ENCODE results near the gene ATP9B. TPM values are rescaled to one million over a fixed set of nuclear protein-coding genes. Genes with fewer than 3 reads are reported as not detected.

ATP9B gene
- total RNA-seq (2021; ENCODE audit: unreplicated experiment) (17.8 TPM), Bru-seq, nascent RNA (percentile 73 among the genes with signal in this experiment), BruChase-seq, experiment 1, labeled RNA remaining after a 6-hour chase (percentile 57 among the genes with signal in this experiment), BruChase-seq, experiment 2, labeled RNA remaining after a 2-hour chase (percentile 61 among the genes with signal in this experiment)
- 6.5 and 10.2 TPM in 2 replicates for polyA plus RNA-seq (2012)
- long read RNA-seq, full-length matches to known transcripts: 9 of 19 reads
- long read RNA-seq, partial matches to known transcripts: 3 of 19 reads
- long read RNA-seq, other reads (novel, unspliced or antisense): 7 of 19 reads

GRCh38 chr18:79068937-79069716 lies at the start of gene ATP9B:
ATP9B (plus strand) TSS chr18:79069394; CDS start chr18:79069411, 17 bp downstream.
- Histone ChIP-seq H3K27me3 (ENCODE audit: insufficient read depth, low read length) (no peaks in the 10 kb centered on the region), H2AFZ (ENCODE audit: low read depth, low read length, poor library complexity, severe bottlenecking) (peak within 1 kb of the TSS; percentile 78), H3K36me3 (ENCODE audit: control insufficient read depth in 1 of 2, insufficient read depth in 2 of 2, low read length in 2 of 2) (no peaks in the 10 kb centered on the region), H3K79me2 (ENCODE audit: insufficient read depth, low read length) (peaks cover 34% of the 10 kb centered on the region), H3K4me1 (ENCODE audit: control insufficient read depth in 1 of 2, insufficient read depth in 2 of 2, low read length in 2 of 2) (peaks cover 0 to 15% of the 10 kb centered on the region in 2 experiments; a peak in 3 of 4 replicates), H3K27ac (ENCODE audit: low read depth, low read length) (peak within 1 kb of the TSS; percentile 85), H3K4me2 (ENCODE audit: low read length) (peak within 1 kb of the TSS; percentile 80), H3K9me3 (ENCODE audit: control insufficient read depth in 1 of 2, insufficient read depth in 1 of 2, low read depth in 1 of 2, low read length in 2 of 2) (peaks cover 0 to 8% of the 10 kb centered on the region in 2 experiments; a peak in 1 of 4 replicates), H4K20me1 (ENCODE audit: insufficient read depth) (no peaks in the 10 kb centered on the region), H3K9ac (ENCODE audit: low read length) (peak within 1 kb of the TSS; percentile 84), H3K9me2 (ENCODE audit: insufficient read depth) (no peaks in the 10 kb centered on the region), H3K4me3 (replicated peaks in 1 of 2; ENCODE audit: low read depth in 1 of 2, low read length in 2 of 2) (peak within 1 kb of the TSS; percentile 73 to 82)
- intact Hi-C loops (cut with micrococcal nuclease): loop anchor here (1.0 kb wide), 1 partner anchor 177 kb away; no protein-coding TSS in a partner anchor
- POLR2A ChIA-PET: no interaction called here
- CTCF ChIA-PET: no interaction called here
- ATAC-seq (peak; percentile 92), DNase-seq (ENCODE audit: low read depth, low spot score) (peak; percentile 87)
- BruUV-seq (replicated peaks): no TSS peak
- RAD21 ChIA-PET (ENCODE audit: low non-redundant PET in 1 of 2, low total read pairs in 2 of 2, uncharacterized antibody in 2 of 2, unreplicated experiment in 2 of 2): no interaction called here
- TF ChIP-seq YY1 (IDR thresholded peaks at IDR 0.05; ENCODE audit: extremely low read depth, insufficient replicate concordance, low read depth, low read length): peak; percentile 84
- peak; percentile 92 for TF ChIP-seq ZFX (IDR thresholded peaks at IDR 0.05)
- peak; percentile 96 for TF ChIP-seq SRF (IDR thresholded peaks at IDR 0.05; ENCODE audit: low read depth)
- no peak for TF ChIP-seq EZH2 (IDR thresholded peaks at IDR 0.05)
- no peak for TF ChIP-seq TCF7L2 (IDR thresholded peaks at IDR 0.05; ENCODE audit: borderline replicate concordance, extremely low read depth, insufficient read depth, insufficient read length)
- TF ChIP-seq EGR1 (IDR thresholded peaks at IDR 0.05; ENCODE audit: low read depth): peak; percentile 86
- TF ChIP-seq SP1 (IDR thresholded peaks at IDR 0.05; ENCODE audit: low read depth): peak; percentile 94
- TF ChIP-seq POLR2AphosphoS5 (IDR thresholded peaks at IDR 0.05; ENCODE audit: low read depth, low read length): peak; percentile 73
- TF ChIP-seq JUND (IDR thresholded peaks at IDR 0.05): no peak
- TF ChIP-seq REST (IDR thresholded peaks at IDR 0.05; ENCODE audit: low read depth): no peak
- TF ChIP-seq MAX (IDR thresholded peaks at IDR 0.05): peak; percentile 81
- no peak for TF ChIP-seq POLR2A (IDR thresholded peaks at IDR 0.05; ENCODE audit: borderline replicate concordance, extremely low read depth, insufficient read depth, insufficient read length)
- no peak for TF ChIP-seq FOSL1 (IDR thresholded peaks at IDR 0.05; ENCODE audit: low read depth)
- TF ChIP-seq SIN3A (IDR thresholded peaks at IDR 0.05; ENCODE audit: low read depth): no peak
- TF ChIP-seq ZBTB33 (IDR thresholded peaks at IDR 0.05; ENCODE audit: extremely low read depth, insufficient replicate concordance, low read length): no peak
- 0 out of 6 replicates have a peak, but pooled peaks of 1 of the 3 experiments have one; percentile 4 for TF ChIP-seq CTCF (IDR thresholded peaks at IDR 0.05 in 2 of 3, conservative IDR thresholded peaks at IDR 0.05 in 1 of 3; ENCODE audit: borderline replicate concordance in 1 of 3, insufficient read depth in 1 of 3, low read depth in 2 of 3, low read length in 2 of 3)
- TF ChIP-seq ELF1 (IDR thresholded peaks at IDR 0.05; ENCODE audit: borderline replicate concordance, low read depth): no peak

All from HCT116 (cell line).